Mesendoderm (in vitro differentiated cells): ENCODE results near the gene EPHA10.

Experiments
- DNase-seq: peaks from one replicate; pipeline ENCODE4 v3.0.0; 2013
- H2AK5ac ChIP-seq: 2 replicates; pipeline ENCODE4 v1.6.1; 2013; ENCODE audit warnings: low read length, inconsistent platforms
- H2BK120ac ChIP-seq: 2 replicates; pipeline ENCODE4 v1.6.1; 2013; ENCODE audit warnings: low read depth, mild to moderate bottlenecking, low read length, moderate library complexity, mixed read lengths
- H2BK15ac ChIP-seq: replicated peaks from 2 replicates; pipeline ENCODE4 v1.6.1; 2013; ENCODE audit warnings: low read depth, mild to moderate bottlenecking, moderate library complexity
- H2BK5ac ChIP-seq: 2 replicates; pipeline ENCODE4 v1.6.1; 2013; ENCODE audit warnings: low read length, inconsistent platforms
- H3K18ac ChIP-seq: 2 replicates; pipeline ENCODE4 v1.6.1; 2013; ENCODE audit warnings: mild to moderate bottlenecking, low read length, mixed read lengths
- H3K23ac ChIP-seq: one replicate; pipeline ENCODE4 v1.6.1; 2013; ENCODE audit warnings: low read length
- H3K27ac ChIP-seq: 2 replicates; pipeline ENCODE4 v1.5.1; 2013; ENCODE audit warnings: low read depth, mild to moderate bottlenecking, inconsistent platforms, low read length, moderate library complexity
- H3K27me3 ChIP-seq: 2 replicates; pipeline ENCODE4 v1.6.1; 2013; ENCODE audit warnings: low read length, control low read depth, mild to moderate bottlenecking, inconsistent platforms; ENCODE audit not compliant: insufficient read depth, poor library complexity
- H3K36me3 ChIP-seq: 2 replicates; pipeline ENCODE4 v1.6.1; 2013; ENCODE audit warnings: low read length, inconsistent platforms; ENCODE audit not compliant: control insufficient read depth, insufficient read depth
- H3K4ac ChIP-seq: one replicate; pipeline ENCODE4 v1.6.1; 2013; ENCODE audit warnings: low read depth, mild to moderate bottlenecking, low read length, moderate library complexity
- H3K4me1 ChIP-seq: 2 replicates; pipeline ENCODE4 v1.6.1; 2013; ENCODE audit warnings: low read depth, low read length, inconsistent platforms; ENCODE audit not compliant: control insufficient read depth
- H3K4me2 ChIP-seq: 2 replicates; pipeline ENCODE4 v1.6.1; 2013; ENCODE audit warnings: low read length
- H3K4me3 ChIP-seq: 2 replicates; pipeline ENCODE4 v1.5.1; 2013; ENCODE audit warnings: mild to moderate bottlenecking, low read length
- H3K56ac ChIP-seq: one replicate; pipeline ENCODE4 v1.6.1; 2013; ENCODE audit warnings: low read length
- H3K79me1 ChIP-seq: 2 replicates; pipeline ENCODE4 v1.6.1; 2013; ENCODE audit warnings: low read length, inconsistent platforms
- H3K79me2 ChIP-seq: 2 replicates; pipeline ENCODE4 v1.6.1; 2013; ENCODE audit warnings: mild to moderate bottlenecking, low read length; ENCODE audit not compliant: control insufficient read depth, insufficient read depth
- H3K9ac ChIP-seq: 2 replicates; pipeline ENCODE4 v1.6.1; 2013; ENCODE audit warnings: low read length, inconsistent platforms
- H4K5ac ChIP-seq: one replicate; pipeline ENCODE4 v1.6.1; 2013; ENCODE audit warnings: low read length
- H4K8ac ChIP-seq: one replicate; pipeline ENCODE4 v1.6.1; 2013; ENCODE audit warnings: low read depth, mild to moderate bottlenecking, control low read depth, low read length, moderate library complexity
- WGBS: extraction: QIAGEN DNeasy Blood & Tissue Kit; methylation state at CpG from one replicate; pipeline ENCODE4 v1.1.7; 2013; ENCODE audit warnings: low lambda C conversion rate, missing lambda C conversion rate; ENCODE audit not compliant: insufficient coverage; ENCODE audit errors: extremely low coverage; 5-methylcytosine and 5-hydroxymethylcytosine counted together

Gene EPHA10

DNA sequence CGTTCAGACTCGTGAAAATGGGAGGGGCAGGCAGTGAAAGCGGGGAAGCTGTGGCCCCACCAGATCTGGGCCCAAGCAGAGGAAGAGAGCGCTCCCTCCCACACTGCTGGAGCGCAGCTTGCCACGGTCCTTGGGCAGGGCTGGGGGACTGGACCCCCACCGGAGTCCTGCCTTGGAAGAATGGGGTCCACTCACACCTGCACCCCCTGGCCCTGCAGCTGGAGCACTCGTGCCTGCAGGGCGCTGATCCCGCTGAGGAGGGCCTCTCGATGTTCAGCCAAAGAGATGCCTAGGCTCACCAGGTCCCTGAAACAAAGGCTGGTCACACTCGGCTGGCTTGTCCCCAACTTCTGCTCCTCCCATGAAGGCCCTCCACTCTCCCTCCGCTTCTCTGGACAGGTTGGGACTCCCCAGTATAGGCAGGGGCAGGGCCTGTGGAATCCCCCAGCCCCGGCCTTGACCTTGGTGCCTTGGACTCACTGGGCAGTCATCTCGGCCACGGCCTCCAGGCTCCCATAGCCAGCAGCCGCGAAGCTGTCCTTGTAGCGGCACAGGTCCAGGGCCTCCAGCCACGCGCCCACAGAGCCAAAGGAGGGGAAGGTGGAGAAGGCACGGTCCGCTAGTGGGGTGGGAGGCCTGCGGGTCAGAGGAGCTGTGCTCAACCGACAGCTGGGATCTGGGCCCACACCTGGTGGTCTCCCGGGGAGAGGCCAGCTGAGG is 46.6 kb downstream of the EPHA10 start:
- H3K27ac ChIP-seq, result no peak overlapping the region
- H2AK5ac ChIP-seq, result no peak overlapping the region
- no peak overlapping the region for H2BK15ac ChIP-seq
- peaks cover 2% of the 10 kb centered on the region for H3K4me1 ChIP-seq
- WGBS, result no CpG with 5 or more reads among the region's 26 CpGs
- H3K4ac ChIP-seq, result no peak overlapping the region
- no peak overlapping the region for H3K9ac ChIP-seq
- no peak overlapping the region for H4K5ac ChIP-seq
- H3K18ac ChIP-seq, result no peak overlapping the region
- no peak for DNase-seq
- no peak overlapping the region for H3K23ac ChIP-seq
- no peak overlapping the region for H4K8ac ChIP-seq
- no peaks in the 10 kb centered on the region for H3K79me1 ChIP-seq
- no peak overlapping the region for H3K4me2 ChIP-seq
- H3K56ac ChIP-seq, result no peak overlapping the region
- no peak overlapping the region for H2BK120ac ChIP-seq
- no peaks in the 10 kb centered on the region for H3K36me3 ChIP-seq
- H2BK5ac ChIP-seq, result no peak overlapping the region
- no peak overlapping the region for H3K4me3 ChIP-seq
- no peaks in the 10 kb centered on the region for H3K27me3 ChIP-seq
- H3K79me2 ChIP-seq, result no peaks in the 10 kb centered on the region

DNA sequence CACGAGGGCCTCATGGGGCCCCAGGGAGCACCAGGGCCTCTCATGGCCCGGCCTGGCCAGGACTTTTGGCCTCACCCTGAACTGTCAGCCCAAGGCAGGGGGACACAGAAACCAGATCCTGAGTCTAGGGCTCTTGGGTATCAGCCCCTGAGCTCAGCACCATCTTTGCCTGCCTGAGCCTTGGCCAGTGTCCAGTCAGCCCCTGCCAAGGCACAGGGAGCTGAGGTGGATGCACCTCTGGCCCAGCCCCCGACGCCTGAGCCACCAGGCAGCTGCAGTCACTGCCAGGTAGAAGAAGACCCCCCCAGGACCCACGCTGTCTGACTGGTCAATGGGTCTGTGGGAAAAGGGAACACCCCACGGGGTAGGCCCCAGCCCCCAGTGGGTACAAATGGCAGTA is 47.3 kb downstream of the EPHA10 start:
- Histone ChIP-seq H3K23ac (no peak overlapping the region), H2BK5ac (no peak overlapping the region), H2AK5ac (no peak overlapping the region), H3K79me1 (no peaks in the 10 kb centered on the region), H3K56ac (no peak overlapping the region), H2BK120ac (no peak overlapping the region), H2BK15ac (no peak overlapping the region), H4K5ac (no peak overlapping the region), H3K27ac (no peak overlapping the region), H3K4me3 (no peak overlapping the region), H3K18ac (no peak overlapping the region), H3K79me2 (no peaks in the 10 kb centered on the region), H3K9ac (no peak overlapping the region), H3K36me3 (no peaks in the 10 kb centered on the region), H3K4ac (no peak overlapping the region), H4K8ac (no peak overlapping the region), H3K4me2 (no peak overlapping the region), H3K4me1 (no peaks in the 10 kb centered on the region), H3K27me3 (no peaks in the 10 kb centered on the region)
- DNase-seq, result no peak
- WGBS, result no CpG with 5 or more reads among the region's 6 CpGs

DNA sequence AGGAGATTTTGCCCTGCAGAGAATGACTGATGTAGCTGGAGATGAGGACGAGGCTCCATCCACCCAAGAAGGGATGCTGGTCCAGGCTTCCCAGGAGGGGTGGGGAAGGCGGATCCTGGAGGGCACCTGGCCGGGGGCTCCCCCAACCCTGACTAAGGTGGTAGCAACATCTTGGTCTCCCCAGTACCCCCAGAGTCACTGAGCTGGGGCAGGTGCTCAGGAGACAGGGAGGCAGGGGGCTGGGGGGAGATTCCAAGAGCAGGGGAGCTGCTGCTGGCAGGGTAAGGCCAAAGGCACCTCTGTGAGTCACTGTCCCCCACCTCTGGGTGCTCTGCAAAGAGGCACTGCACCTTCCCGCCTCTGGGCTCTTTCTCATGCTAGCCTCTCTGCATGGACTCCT is 48.6 kb downstream of the EPHA10 start:
- Histone ChIP-seq H3K79me2 (no peaks in the 10 kb centered on the region), H4K5ac (no peak overlapping the region), H3K18ac (no peak overlapping the region), H3K79me1 (no peaks in the 10 kb centered on the region), H3K36me3 (no peaks in the 10 kb centered on the region), H3K9ac (no peak overlapping the region), H2BK15ac (no peak overlapping the region), H3K4me2 (no peak overlapping the region), H3K27me3 (no peaks in the 10 kb centered on the region), H2AK5ac (no peak overlapping the region), H2BK120ac (no peak overlapping the region), H3K4me1 (no peaks in the 10 kb centered on the region), H3K4ac (no peak overlapping the region), H3K4me3 (no peak overlapping the region), H3K23ac (no peak overlapping the region), H3K56ac (no peak overlapping the region), H3K27ac (no peak overlapping the region), H4K8ac (no peak overlapping the region), H2BK5ac (no peak overlapping the region)
- DNase-seq, result no peak
- WGBS, result no CpG with 5 or more reads among the region's 4 CpGs

DNA sequence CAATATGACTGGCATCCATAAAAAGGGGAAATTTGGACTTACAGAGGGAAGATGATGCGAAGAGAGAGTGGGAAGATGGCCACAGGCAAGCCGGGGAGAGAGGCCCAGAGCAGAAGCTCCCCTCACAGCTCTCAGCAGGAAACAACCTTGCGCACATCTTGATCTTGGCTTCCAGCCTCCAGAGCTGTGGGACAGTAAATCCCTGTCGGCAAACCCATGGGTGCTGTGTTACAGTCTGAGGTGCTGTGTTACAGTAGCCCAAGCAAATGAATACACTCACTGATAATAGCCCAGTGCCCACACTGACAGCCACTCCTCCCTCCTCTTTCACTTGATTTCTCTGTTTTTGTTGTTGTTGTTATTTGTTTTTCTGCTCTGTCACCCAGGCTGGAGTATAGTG is 50.2 kb downstream of the EPHA10 start:
- no CpG with 5 or more reads among the region's 4 CpGs for WGBS
- H3K79me1 ChIP-seq, result no peaks in the 10 kb centered on the region

DNA sequence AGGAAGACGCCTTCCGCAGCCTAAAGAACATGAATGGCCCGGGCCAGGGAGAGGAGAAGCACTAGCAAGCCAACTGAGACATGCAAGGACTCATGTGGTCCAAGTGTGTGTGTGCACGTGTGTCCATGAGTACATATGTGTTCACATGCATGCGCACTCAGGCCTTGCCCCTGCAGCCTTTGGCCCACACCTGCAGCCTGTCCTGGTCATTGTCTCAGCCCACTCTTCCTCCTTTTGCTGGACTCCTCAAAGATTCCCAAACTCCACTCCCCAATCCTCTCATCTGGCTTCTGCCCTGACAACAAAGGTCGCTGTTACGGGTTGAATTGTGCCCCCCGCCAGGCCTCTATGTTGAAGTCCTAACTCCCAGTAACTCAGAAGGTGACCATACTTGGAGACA is 50.7 kb downstream of the EPHA10 start:
- Histone ChIP-seq H2BK120ac (no peak overlapping the region), H3K79me1 (no peaks in the 10 kb centered on the region), H2BK15ac (no peak overlapping the region), H3K36me3 (peaks cover 5% of the 10 kb centered on the region), H3K18ac (no peak overlapping the region), H2AK5ac (no peak overlapping the region), H3K9ac (no peak overlapping the region), H3K4me2 (no peak overlapping the region), H3K4me3 (no peak overlapping the region), H2BK5ac (no peak overlapping the region), H3K23ac (no peak overlapping the region), H3K4ac (no peak overlapping the region), H4K8ac (no peak overlapping the region), H3K27me3 (no peaks in the 10 kb centered on the region), H3K27ac (no peak overlapping the region), H3K79me2 (no peaks in the 10 kb centered on the region), H3K4me1 (no peaks in the 10 kb centered on the region), H4K5ac (no peak overlapping the region), H3K56ac (no peak overlapping the region)
- DNase-seq, result no peak
- WGBS, result no CpG with 5 or more reads among the region's 8 CpGs

More for the DNA sequence above, 50.2 kb downstream of the EPHA10 start:
- H3K9ac ChIP-seq, result no peak overlapping the region
- no peaks in the 10 kb centered on the region for H3K4me1 ChIP-seq
- H3K27ac ChIP-seq, result no peak overlapping the region
- no peak overlapping the region for H3K56ac ChIP-seq
- H3K23ac ChIP-seq, result no peak overlapping the region
- H3K4me3 ChIP-seq, result no peak overlapping the region
- no peak overlapping the region for H3K4me2 ChIP-seq
- no peaks in the 10 kb centered on the region for H3K79me2 ChIP-seq
- H3K27me3 ChIP-seq, result no peaks in the 10 kb centered on the region
- H2BK15ac ChIP-seq, result no peak overlapping the region
- no peak overlapping the region for H4K5ac ChIP-seq
- peaks cover 4% of the 10 kb centered on the region for H3K36me3 ChIP-seq
- no peak overlapping the region for H2AK5ac ChIP-seq
- H3K4ac ChIP-seq, result no peak overlapping the region
- no peak overlapping the region for H2BK120ac ChIP-seq
- no peak overlapping the region for H4K8ac ChIP-seq
- no peak for DNase-seq
- no peak overlapping the region for H2BK5ac ChIP-seq
- H3K18ac ChIP-seq, result no peak overlapping the region

DNA sequence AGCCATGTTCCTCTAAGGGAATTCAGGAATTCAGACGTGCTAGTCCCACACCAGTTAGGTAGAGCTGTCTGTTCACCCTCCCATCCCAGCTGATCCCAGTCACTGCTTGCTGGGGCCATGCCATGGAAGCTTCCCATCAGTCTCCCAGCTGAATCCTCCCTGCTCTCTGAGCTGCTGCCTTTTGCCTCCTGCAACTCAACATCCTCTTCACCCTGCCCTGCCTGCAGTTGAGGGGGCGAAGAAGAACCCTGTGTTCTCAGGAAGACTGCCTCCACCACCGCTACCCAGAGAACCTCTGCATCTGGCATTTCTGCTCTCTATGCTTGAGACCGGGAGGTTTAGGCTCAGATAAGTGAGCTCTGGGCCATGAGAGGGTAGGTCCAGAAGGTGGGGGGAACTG is 56.4 kb downstream of the EPHA10 start:
- peaks cover 31% of the 10 kb centered on the region for H3K36me3 ChIP-seq
- WGBS, result no CpG with 5 or more reads among the region's 4 CpGs

More for the DNA sequence above, 56.4 kb downstream of the EPHA10 start:
- H3K4ac ChIP-seq, result no peak overlapping the region
- H3K56ac ChIP-seq, result no peak overlapping the region
- H3K79me1 ChIP-seq, result no peaks in the 10 kb centered on the region
- no peak overlapping the region for H3K27ac ChIP-seq
- no peaks in the 10 kb centered on the region for H3K4me1 ChIP-seq
- H3K9ac ChIP-seq, result no peak overlapping the region
- H3K27me3 ChIP-seq, result no peaks in the 10 kb centered on the region
- H4K8ac ChIP-seq, result no peak overlapping the region
- no peak overlapping the region for H2BK15ac ChIP-seq
- H2BK120ac ChIP-seq, result no peak overlapping the region
- H4K5ac ChIP-seq, result no peak overlapping the region
- no peaks in the 10 kb centered on the region for H3K79me2 ChIP-seq
- no peak overlapping the region for H3K23ac ChIP-seq
- no peak overlapping the region for H2BK5ac ChIP-seq
- no peak for DNase-seq
- H3K4me3 ChIP-seq, result no peak overlapping the region
- no peak overlapping the region for H3K4me2 ChIP-seq
- H2AK5ac ChIP-seq, result no peak overlapping the region
- H3K18ac ChIP-seq, result no peak overlapping the region
